ENCODE data around the gene DBF4B.

DNA sequence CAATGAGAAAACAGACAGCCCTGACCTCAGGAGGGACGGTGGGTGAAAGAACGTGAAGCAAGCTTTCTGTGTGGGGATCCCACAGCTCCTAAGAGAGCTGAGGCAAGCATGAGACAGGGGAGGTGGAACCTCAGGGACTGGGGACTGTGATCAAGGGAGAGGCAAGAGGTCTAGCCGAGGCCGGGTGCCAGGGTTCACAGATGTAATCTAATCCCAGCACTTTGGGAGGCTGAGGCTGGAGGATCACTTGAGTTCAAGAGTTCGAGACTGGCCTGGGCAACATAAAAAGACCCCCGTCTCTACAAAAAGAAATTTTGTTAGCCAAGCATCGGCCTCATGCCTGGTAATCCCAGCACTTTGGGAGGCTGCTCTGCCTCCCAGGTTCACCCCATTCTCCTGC, 45.8 kb downstream of the DBF4B start:
- TF ChIP-seq, protein P1, sequence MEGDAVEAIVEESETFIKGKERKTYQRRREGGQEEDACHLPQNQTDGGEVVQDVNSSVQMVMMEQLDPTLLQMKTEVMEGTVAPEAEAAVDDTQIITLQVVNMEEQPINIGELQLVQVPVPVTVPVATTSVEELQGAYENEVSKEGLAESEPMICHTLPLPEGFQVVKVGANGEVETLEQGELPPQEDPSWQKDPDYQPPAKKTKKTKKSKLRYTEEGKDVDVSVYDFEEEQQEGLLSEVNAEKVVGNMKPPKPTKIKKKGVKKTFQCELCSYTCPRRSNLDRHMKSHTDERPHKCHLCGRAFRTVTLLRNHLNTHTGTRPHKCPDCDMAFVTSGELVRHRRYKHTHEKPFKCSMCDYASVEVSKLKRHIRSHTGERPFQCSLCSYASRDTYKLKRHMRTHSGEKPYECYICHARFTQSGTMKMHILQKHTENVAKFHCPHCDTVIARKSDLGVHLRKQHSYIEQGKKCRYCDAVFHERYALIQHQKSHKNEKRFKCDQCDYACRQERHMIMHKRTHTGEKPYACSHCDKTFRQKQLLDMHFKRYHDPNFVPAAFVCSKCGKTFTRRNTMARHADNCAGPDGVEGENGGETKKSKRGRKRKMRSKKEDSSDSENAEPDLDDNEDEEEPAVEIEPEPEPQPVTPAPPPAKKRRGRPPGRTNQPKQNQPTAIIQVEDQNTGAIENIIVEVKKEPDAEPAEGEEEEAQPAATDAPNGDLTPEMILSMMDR (IDR thresholded peaks at IDR 0.05) = no peak
- TF ChIP-seq EP300 (IDR thresholded peaks at IDR 0.05; ENCODE audit: low read depth) = no peak
